SK-MEL-5 (cell line): ENCODE data around the gene TEDC1. TPM values are rescaled to one million over a fixed set of nuclear protein-coding genes. Genes with fewer than 3 reads are reported as not detected.

Experiments
- DNase-seq: peaks from one replicate; pipeline ENCODE4 v3.0.0-alpha.2; 2016; ENCODE audit warnings: low read depth, low spot score
- in situ Hi-C: cut with HindIII; loops from 2 replicates; pipeline ENCODE4 v1.10.0; 2016; ENCODE audit warnings: low sequenced_read_pairs, high pct_unique_total_duplicates, low pct_unique_long_range_greater_than_20kb
- total RNA-seq: library from RNA; depleted of rRNA; stranded (reverse); fragments of >200 nt; shearing (Covaris generic); gene quantifications from 2 replicates; pipeline ENCODE4 v1.2.3, GENCODE V29; 2014

The TEDC1 gene
- total RNA-seq, 1 experiment from 2014 or later, result 15.1 TPM

DNA sequence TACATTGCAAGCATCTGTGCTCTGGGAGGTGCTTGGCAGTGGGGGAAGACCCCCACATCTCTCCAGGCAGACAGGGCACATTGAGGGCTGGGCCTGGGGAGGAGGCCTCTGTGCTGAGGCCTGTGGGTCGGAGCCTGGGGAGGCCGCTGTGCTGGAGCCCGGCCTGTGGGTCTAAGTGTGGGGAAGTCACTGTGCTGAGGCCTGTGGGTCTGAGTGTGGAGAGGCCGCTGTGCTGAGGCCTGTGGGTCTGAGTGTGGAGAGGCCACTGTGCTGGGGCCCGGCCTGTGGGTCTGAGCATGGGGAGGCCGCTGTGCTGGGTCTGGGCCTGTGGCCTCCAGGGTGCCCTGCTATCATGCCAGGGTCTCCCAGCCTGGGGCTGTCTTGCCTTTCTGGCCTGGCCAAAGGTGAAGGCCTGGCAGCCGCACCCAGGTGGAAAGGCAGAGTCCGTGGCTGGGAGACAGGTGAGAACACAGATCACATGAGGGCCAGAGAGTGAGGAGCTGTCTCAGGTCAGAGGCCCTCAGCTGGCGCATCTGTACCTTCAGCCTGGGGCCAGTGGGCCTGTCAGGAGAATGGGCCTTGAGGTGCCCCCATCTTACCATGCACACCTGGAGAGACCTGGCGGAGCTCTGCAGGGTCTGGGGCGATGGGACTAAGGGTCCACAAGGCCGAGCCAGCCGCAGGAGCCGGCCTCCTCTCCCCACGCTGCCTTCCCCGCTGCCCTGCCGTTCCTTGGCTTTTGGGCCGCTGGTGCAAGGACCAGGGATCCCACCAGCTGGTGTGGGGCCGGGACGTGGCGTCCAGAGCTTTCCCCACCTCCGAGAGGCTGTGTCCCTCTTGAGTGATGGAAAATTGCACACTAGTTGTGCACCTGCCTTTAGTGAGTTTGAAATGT, 35.0 kb upstream of the TEDC1 start:
- DNase-seq, result no peak
- in situ Hi-C loops, result no loop called here

DNA sequence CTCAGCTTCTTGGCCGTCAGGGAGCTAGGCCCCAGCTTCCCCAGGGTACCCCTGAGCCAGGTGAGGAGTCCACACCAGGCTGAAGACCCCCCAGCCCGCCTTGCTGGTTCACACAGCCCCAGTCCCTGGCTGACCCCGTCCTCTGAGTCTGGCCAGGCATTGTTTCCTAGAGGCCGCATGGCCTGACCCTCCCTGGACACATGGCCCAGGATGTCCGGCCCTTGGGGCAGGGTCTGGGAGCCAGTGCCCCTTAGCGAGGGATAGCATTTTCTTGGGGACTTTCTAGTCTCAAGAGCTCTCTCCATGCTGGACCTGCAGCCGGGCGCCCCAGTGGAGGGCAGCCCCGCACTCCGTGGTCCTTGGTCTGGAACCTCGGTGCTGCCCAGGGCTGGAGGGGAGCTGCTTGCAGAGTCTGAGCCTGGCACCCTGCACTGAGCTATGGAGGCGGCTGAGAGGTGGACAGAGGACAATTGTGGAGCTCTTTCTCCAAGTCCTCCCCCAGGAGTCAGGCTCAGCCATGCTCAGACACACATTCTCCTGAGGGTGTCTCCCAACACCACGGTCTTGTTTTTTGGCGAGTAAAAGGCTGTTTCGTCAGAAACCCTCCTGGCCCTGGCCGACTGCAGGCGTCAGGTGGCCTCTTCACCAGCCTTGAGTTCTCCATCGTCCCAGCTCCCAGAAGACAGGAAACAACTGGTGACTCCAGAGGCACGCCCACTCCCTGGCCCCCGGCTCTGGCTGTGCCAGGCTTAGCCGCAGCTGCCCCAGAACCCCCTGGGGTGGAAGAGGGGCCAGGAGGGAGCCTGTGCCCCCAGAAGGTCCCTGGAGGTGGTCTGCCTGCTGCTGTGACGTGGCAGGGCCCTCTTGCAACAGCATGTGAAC, 34.1 kb upstream of the TEDC1 start:
- DNase-seq, result peak; percentile 10

DNA sequence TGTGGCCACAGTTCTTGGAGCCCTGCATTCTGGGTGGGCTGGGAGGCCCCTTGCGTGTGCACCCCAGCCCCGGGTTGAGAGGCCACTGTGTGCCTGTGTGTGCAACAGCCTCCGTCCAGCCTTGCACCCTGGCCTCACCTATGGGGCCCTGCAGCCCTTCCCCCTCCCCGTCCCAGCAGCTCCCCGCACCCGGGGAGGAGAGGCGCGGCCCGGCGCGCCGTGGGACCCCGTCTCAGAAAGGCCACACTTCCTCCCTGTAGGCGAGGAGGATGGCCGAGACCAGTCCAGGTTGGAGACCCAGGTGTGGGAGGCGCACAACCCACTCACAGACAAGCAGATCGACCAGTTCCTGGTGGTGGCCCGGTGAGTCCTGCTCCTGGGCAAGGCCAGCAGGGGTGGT, 33.0 kb upstream of the TEDC1 start:
- in situ Hi-C loops, result no loop called here
- no peak for DNase-seq

More for the DNA sequence above, 34.1 kb upstream of the TEDC1 start:
- in situ Hi-C loops, result no loop called here

DNA sequence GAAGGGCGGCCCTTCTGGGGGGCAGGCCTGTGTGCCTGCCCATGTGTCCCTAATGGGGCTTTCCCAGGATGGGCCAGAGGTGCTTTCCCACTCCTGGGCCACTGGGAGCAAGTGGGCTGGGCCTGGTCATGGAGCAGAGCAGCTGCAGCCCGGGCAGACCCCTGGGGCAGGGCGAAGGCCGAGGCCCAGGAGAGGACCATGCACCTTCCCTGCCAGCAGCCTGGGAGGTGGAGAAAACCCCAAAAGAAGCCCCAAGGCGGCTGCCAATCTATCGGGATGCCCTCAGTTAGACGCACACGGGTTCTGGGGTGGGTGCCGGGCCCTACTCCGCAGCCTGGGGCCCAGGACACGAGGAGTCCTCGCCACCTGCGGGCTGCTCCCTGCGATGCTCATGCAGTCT, 32.5 kb upstream of the TEDC1 start:
- in situ Hi-C loops, result no loop called here
- DNase-seq, result no peak

GRCh38 chr14:105460116-105460515, 30.9 kb upstream of the TEDC1 start:
- no peak for DNase-seq
- in situ Hi-C loops, result no loop called here

DNA sequence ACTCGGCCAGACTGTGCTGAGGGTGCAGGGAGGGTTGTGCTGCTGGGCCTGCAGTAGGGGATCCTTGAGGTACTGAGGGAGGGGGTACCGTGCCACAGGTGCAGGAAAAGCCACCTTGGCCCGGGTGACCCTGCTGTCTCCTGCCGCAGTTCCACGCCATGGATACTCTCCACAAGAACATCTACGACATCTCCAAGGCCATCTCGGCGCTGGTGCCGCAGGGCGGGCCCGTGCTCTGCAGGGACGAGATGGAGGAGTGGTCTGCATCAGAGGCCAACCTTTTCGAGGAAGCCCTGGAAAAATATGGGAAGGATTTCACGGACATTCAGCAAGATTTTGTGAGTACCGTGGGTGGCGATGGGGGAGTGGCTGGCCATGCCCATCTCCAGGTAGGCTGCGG, 30.4 kb upstream of the TEDC1 start:
- no peak for DNase-seq
- in situ Hi-C loops, result no loop called here

GRCh38 chr14:105461903-105462302, 29.1 kb upstream of the TEDC1 start:
- in situ Hi-C loops, result no loop called here
- no peak for DNase-seq

- in situ Hi-C loops, result no loop called here
- DNase-seq, result no peak
Measured at GRCh38 chr14:105464501-105464900, 26.5 kb upstream of the TEDC1 start.

GRCh38 chr14:105465209-105466031, 25.6 kb upstream of the TEDC1 start:
- in situ Hi-C loops, result no loop called here
- DNase-seq, result no peak

DNA sequence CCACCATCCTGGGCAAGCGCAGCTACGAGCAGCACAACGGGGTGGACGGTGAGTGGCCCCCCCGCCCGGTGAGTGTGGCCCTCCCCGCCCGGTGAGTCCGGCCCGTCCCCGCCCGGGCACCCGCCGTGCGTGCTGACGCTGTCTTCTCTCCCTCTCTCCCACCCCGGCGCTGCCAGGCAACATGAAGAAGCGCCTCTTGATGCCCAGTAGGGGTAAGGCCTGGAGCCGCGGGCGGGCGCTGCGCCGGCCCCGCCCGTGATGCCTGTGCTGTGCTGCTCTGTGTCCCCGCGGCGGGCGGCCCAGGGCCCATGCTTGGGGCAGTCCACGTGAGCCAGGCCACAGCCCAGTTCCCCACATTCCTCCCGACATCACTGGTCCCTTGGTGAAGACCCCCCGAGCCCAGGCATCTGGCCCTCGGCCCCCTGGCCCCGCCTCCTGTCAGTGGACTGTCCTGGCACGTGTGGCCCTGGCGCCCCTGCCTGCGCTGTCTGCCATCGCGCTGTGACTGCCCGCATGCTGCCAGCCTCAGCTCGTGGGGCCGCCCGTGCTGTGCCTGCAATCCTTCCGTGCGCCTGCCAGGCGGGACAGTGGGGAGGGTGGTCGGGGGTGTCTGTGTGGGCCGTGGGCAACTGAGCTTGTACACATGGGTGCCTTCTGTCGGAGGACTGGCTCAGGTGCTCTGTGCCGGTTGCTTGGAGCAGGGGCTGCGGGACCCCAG, 24.4 kb upstream of the TEDC1 start:
- in situ Hi-C loops, result no loop called here
- no peak for DNase-seq

DNA sequence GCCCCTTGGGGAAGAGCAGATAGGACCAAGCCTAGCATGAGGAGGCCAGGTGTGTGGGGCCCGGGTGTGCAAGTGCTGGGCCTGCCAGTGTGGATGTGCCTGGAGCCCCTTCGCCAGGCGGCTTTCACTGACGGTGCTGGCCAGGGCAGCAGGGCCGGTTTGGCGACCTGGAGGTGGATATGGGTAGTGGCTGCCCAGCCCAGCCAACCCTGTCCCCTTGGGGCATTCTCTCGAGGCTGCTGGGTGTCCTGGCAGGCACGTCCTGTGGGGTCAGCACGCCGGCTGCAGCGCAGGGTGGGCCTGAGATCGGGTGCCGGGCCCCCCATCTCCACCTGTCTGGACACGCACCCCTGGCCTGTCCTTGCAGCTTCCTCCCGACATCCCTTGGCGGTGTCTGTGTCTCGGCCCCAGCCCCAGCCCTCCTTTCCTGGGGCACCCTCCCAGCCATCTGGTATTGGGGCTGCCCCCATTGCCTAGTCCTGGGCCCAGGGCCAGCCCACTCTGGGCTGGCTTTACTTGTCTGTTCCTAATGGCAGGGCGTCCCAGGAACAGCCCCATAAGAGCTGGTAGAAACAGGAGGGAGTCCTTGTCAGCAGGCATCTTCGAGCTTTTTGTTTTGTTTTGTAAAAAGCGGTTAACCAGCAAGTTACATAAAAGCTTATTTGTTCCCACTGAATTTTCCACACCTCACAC, 23.7 kb upstream of the TEDC1 start:
- in situ Hi-C loops, result no loop called here
- no peak for DNase-seq

- no peak for DNase-seq
- in situ Hi-C loops, result no loop called here
Measured at GRCh38 chr14:105467942-105468471, 23.0 kb upstream of the TEDC1 start.

DNA sequence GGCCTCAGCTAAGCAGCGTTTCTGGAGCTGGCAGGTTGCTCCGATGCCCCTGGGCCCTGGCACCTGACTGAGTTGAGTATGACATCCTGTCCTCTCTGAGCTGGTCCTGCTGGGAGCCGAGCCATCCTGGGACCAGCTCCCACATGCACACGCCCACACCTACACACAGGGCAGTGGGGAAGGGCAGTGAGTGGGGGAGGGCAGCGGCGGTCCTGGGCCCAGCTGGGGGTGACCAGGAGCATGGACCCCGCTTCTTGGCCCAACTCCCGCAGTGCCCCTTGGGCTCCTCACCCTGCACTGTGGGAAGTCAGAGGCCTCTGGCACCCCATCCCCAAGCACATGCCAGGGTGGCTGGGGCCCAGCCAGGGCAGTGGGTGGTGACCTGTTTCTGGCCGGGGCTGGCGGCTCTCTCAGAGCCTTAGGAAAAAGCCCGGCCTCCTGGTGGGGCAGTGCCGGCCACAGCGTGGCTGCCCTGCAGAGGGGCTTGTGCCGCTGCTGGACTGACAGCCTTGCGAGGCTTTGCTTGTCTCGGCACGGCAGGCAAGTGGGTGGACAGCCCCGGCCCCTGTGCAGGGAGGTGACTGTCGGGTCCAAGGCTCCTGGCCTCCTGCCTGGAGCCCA, 22.3 kb upstream of the TEDC1 start:
- in situ Hi-C loops, result no loop called here
- no peak for DNase-seq

DNA sequence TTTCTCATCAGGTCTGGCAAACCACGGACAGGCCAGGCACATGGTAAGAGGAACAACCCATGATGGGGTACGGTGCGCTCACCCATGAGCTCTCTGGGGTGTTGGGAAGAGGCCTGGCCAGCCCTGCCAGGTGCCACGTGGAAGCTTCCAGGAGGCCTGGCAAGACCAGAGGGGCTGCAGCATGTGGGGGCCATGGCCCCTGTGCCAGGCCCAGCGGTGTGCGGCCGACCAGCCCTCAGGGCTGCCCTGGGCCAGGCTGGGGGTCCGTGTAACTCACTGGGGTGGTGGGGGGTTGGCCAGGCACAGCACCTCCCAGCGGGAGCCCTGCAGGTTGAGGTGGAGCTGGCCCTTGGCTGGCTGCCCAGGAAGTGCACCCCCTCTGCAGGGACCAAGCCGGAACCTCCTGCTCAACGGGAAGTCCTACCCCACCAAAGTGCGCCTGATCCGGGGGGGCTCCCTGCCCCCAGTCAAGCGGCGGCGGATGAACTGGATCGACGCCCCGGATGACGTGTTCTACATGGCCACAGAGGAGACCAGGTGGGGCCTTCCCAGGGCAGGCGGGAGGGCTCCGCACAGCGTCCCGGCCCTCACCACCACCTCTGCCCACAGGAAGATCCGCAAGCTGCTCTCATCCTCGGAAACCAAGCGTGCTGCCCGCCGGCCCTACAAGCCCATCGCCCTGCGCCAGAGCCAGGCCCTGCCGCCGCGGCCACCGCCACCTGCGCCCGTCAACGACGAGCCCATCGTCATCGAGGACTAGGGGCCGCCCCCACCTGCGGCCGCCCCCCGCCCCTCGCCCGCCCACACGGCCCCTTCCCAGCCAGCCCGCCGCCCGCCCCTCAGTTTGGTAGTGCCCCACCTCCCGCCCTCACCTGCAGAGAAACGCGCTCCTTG, 21.3 kb upstream of the TEDC1 start:
- DNase-seq, result no peak
- in situ Hi-C loops, result no loop called here
